ENCODE data around the gene ATXN1. TPM values are rescaled to one million over a fixed set of nuclear protein-coding genes. Genes with fewer than 3 reads are reported as not detected.
A peak's percentile ranks its signal among the peaks of the same experiment; 100 is the strongest.

Gene ATXN1
- total and polyA plus RNA-seq, 2 of the 13 experiments (the other 11 are each of a cell fraction or from before 2014, with no cell fraction given) = 20.7 to 39.5 TPM

DNA sequence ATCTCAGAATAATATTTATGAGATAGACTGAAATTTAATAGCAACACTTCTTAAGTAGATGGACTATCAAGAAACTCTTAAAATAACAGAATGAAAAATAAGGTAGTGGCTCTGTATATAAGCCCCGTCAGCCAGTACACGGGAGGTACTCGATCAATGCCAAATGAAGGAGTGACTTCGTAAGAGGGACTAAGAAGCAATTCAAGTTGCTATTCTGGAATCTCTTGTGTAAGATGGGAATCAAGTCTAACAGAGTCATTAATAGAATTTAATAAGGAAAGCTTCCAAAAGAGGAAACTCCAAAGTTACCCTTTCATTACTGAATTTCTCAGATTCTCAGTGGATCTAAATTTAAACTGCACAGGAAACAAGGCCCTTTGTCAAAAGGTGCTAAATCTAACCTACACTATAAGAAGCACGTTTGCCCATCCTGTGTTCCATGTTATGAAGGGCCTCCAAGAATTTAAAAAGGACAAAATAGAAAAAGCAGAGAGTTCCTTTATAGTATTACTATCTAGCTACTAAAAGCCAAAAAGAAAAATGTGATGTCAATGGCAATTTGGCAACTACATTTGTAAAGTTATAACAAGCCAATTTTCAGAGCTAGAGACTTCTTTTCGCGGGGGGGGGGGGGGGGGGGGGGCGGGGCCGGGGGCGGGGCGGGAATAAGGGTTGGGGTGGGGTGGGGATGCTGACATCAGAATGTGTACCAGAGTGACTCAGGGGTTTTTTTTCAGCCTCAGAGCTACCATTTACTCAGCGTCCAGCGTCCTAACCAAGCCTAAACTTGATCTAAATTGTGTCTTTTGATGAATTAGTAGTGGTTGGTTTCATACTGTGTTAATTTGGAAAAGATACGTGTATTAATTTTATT lies 322.3 kb downstream of the ATXN1 start:
- H3K4me3 ChIP-seq (replicated peaks in 1 of 3; ENCODE audit: insufficient read depth in 1 of 3, low read depth in 2 of 3, low read length in 3 of 3) = no peak overlapping the region
- no peak overlapping the region for H3K4me2 ChIP-seq (ENCODE audit: low read depth, low read length)
- no peaks in the 10 kb centered on the region for H3K9me3 ChIP-seq (ENCODE audit: low read length)
- H2AFZ ChIP-seq (ENCODE audit: low read length) = no peak overlapping the region
- H3K4me1 ChIP-seq (ENCODE audit: insufficient read depth, low read length) = no peaks in the 10 kb centered on the region
- H3K27me3 ChIP-seq (ENCODE audit: control insufficient read depth in 1 of 2, insufficient read depth in 2 of 2, low read length in 2 of 2) = no peaks in the 10 kb centered on the region
- intact Hi-C loops (cut with micrococcal nuclease; ENCODE audit: unreplicated experiment) (no loop called here), in situ Hi-C loops (cut with HindIII; ENCODE audit: extremely low pct_ligation_motif_present, low pct_unique_long_range_greater_than_20kb) (no loop called here)
- ChIA-PET POLR2A (no interaction called here), CTCF (ENCODE audit: low intra/inter-chr PET ratio, low total read pairs) (no interaction called here)
- ATAC-seq = no peak
- no peak for TF ChIP-seq AHDC1 (CRISPR knock-in tag; IDR thresholded peaks at IDR 0.05; ENCODE audit: borderline replicate concordance)
- no peak for TF ChIP-seq HCFC1 (IDR thresholded peaks at IDR 0.05; ENCODE audit: low read depth, low read length)
- no peak for TF ChIP-seq ATF3 (CRISPR knock-in tag; IDR thresholded peaks at IDR 0.05)
- no peak for TF ChIP-seq ZNF782 (CRISPR knock-in tag; IDR thresholded peaks at IDR 0.05; ENCODE audit: borderline replicate concordance)
- peak; percentile 87; the same call in 1 of the 2 replicates for TF ChIP-seq PCBP1 (IDR thresholded peaks at IDR 0.05; ENCODE audit: borderline replicate concordance, low read depth, low read length)
- peak; percentile 88 for TF ChIP-seq HNRNPK (IDR thresholded peaks at IDR 0.05; ENCODE audit: low read depth, low read length, poor library complexity, severe bottlenecking)
- TF ChIP-seq CREBL2 (CRISPR knock-in tag; IDR thresholded peaks at IDR 0.05; ENCODE audit: borderline replicate concordance) = no peak
- no peak for TF ChIP-seq ZKSCAN1 (IDR thresholded peaks at IDR 0.05; ENCODE audit: low read length)
- no peak for TF ChIP-seq HIVEP1 (CRISPR knock-in tag; IDR thresholded peaks at IDR 0.05)
- TF ChIP-seq ZNF704 (CRISPR knock-in tag; IDR thresholded peaks at IDR 0.05; ENCODE audit: borderline replicate concordance) = no peak
- no peak for TF ChIP-seq ZNF605 (CRISPR knock-in tag; IDR thresholded peaks at IDR 0.05)
- TF ChIP-seq ZNF670 (CRISPR knock-in tag; IDR thresholded peaks at IDR 0.05; ENCODE audit: borderline replicate concordance) = no peak
- no peak for TF ChIP-seq GATA4 (IDR thresholded peaks at IDR 0.05; ENCODE audit: borderline replicate concordance, low read depth)
- TF ChIP-seq AHR (CRISPR knock-in tag; IDR thresholded peaks at IDR 0.05) = no peak
- TF ChIP-seq POGZ (CRISPR knock-in tag; IDR thresholded peaks at IDR 0.05) = no peak
- no peak for DNase-seq (ENCODE audit: low spot score)
- H4K20me1 ChIP-seq (ENCODE audit: insufficient read depth, low read length) = no peaks in the 10 kb centered on the region
- no peak overlapping the region for H3K27ac ChIP-seq (ENCODE audit: extremely low read length, insufficient read depth, low read length)
- no peak for FAIRE-seq
- no peak overlapping the region for H3K9ac ChIP-seq (ENCODE audit: insufficient read depth, low read depth, low read length)
- no TSS peak for BruUV-seq (replicated peaks)
- WGBS (ENCODE audit: low lambda C conversion rate) = 81% methylated on average over 11 of the region's 14 CpGs
- no peaks in the 10 kb centered on the region for H3K79me2 ChIP-seq (ENCODE audit: insufficient read depth, low read length)
- peaks cover 0 to 3% of the 10 kb centered on the region in 2 experiments; a peak in 1 of 5 replicates for H3K36me3 ChIP-seq (replicated peaks in 1 of 2; ENCODE audit: control insufficient read depth in 1 of 2, insufficient read depth in 2 of 2, low read length in 2 of 2)
